Left ventricle myocardium superior (tissue), 1 donor: ENCODE results near the gene GYS1. TPM values are rescaled to one million over a fixed set of nuclear protein-coding genes. Genes with fewer than 3 reads are reported as not detected.

Source experiments
- ATAC-seq: fragments of 200-7000 bp; cut with Tn5 transposase; one replicate; pipeline ENCODE4 v1.9.1; 2020; ENCODE audit warnings: mild to moderate bottlenecking, moderate library complexity
- DNase-seq: peaks from one replicate; pipeline ENCODE4 v3.0.0-alpha.2; 2020
- intact Hi-C: fragments of 100-400 bp; cut with micrococcal nuclease; formaldehyde crosslinking; loops from one replicate; pipeline ENCODE4 v1.11.0; 2022
- total RNA-seq: library from RNA; stranded (reverse); fragmentation: NEBNext Ultra II Directional; extraction: Animal tissue kit (Norgen Biotek cat#: 25700); gene quantifications from one replicate; pipeline ENCODE4 v1.2.1, GENCODE V29; 2021
- donor health status: DM: no; HTN: yes; CAD: no; lungs with severe emphysema.

Gene GYS1
- total RNA-seq, 1 donor from 2014 or later = 103 TPM

GRCh38 chr19:48992581-48993174, 431 bp downstream of the GYS1 start:
- intact Hi-C loops = no loop called here
- ATAC-seq = peak; percentile 2
- DNase-seq = no peak

DNA sequence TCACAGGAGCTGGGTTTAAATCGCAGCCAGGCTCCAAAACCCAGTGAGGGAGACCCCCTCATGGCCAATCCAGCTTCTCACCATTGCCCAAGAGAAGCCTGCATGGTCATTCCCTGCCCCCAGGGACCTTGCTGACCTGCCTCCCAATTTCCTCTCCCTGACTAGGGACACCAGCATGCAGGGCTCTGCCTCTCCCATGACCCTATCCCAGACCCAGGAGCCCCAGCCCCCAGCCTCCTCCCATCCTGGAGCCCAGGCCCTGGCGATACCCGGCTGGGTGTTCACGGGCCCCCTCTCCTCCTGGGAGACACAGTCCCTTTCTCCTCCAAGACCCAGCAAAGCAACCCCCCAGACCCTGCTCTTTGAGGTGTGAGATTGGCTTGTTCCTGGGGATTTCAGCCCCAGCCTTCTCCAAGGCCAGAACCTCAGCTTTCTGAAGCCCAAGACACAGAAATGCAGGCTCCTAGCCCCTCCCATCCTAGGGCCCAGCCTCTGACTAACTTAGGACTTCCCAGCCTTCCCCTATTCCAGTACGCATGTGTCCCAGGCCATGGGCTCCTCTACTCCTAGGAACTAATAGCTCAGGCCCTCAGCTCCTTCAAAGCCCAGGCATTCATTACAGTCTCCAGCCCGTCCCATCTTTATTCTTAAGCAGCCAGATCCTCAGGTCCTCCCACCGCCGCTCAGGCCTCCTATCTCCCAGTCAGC, 1.1 kb downstream of the GYS1 start:
- intact Hi-C loops = no loop called here
- peak; percentile 61 for DNase-seq
- peak; percentile 60 for ATAC-seq

GRCh38 chr19:48991011-48991609, 2.0 kb downstream of the GYS1 start:
- ATAC-seq (no peak), DNase-seq (no peak)
- intact Hi-C loops = no loop called here

- DNase-seq (no peak), ATAC-seq (no peak)
- intact Hi-C loops = no loop called here
Observed at GRCh38 chr19:48990400-48990799, 2.7 kb downstream of the GYS1 start.

DNA sequence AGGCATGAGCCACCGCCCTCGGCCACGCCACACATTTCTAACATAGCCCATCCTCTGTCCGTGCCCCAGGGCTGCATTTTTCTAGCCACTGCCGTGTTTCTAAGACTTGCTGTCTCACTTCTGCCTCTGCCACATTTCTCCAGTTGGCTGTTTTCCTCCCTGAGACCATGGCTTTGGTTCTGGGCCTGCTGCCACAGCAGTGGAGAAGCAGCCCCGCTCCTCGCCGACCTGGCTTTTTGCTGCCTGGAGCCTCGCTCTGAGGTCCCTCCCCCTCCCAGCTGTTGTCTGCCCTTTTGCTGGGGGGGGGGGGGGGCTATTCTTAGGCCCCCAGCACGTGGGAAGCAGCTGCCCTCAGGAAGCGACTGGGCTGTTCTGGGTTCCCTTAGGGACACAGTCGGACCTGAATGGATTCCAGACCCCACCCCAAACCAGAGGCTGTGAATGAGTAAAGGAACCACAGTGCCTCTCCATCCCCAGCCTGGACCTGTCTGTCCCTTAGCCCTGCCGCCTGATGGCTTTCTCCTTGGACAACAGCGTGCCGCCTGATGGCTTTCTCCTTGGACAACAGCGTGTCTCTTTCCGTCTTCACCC, 3.3 kb downstream of the GYS1 start:
- intact Hi-C loops = no loop called here
- DNase-seq (peak; percentile 63), ATAC-seq (peak; percentile 7)

- ATAC-seq = no peak
- no peak for DNase-seq
- intact Hi-C loops = no loop called here
Observed at GRCh38 chr19:48988860-48989259, 4.2 kb downstream of the GYS1 start.

- intact Hi-C loops = no loop called here
- no peak for DNase-seq
- no peak for ATAC-seq
Observed at GRCh38 chr19:48988286-48988685, 4.8 kb downstream of the GYS1 start.

GRCh38 chr19:48987323-48987722, 5.8 kb downstream of the GYS1 start:
- intact Hi-C loops = no loop called here
- ATAC-seq (no peak), DNase-seq (no peak)

GRCh38 chr19:48986211-48986610, 6.9 kb downstream of the GYS1 start:
- no peak for ATAC-seq
- DNase-seq = no peak
- intact Hi-C loops = no loop called here

DNA sequence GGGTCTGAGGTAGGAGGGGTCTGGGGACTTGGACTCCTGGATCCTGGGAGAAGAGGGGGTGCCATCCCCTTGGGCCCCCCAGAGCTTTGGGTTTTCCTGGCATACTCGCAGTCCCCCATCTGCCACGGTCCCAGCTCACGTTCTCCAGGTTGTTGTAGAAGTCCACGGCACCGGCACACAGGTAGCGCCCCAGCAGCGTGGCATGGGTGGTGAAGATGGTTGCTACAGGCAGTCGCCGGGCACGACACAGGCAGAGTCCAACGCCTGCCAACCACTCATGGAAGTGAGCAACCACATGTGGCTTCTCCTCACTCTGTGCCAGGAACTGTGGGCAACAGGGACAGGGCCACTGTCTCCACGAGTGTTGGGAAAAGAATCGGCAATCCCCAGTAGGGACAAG, 7.4 kb downstream of the GYS1 start:
- ATAC-seq = no peak
- intact Hi-C loops = no loop called here
- DNase-seq = no peak

- intact Hi-C loops = no loop called here
- ATAC-seq = no peak
- DNase-seq = no peak
Observed at GRCh38 chr19:48982280-48982679, 10.8 kb downstream of the GYS1 start.

GRCh38 chr19:48977061-48977460, 16.0 kb downstream of the GYS1 start:
- ATAC-seq (no peak), DNase-seq (no peak)
- intact Hi-C loops = no loop called here

- DNase-seq (no peak), ATAC-seq (no peak)
- intact Hi-C loops = no loop called here
Observed at GRCh38 chr19:48975947-48976847, 16.9 kb downstream of the GYS1 start.

GRCh38 chr19:48970923-48971395, 22.1 kb downstream of the GYS1 start:
- intact Hi-C loops = no loop called here
- ATAC-seq (peak; percentile 58), DNase-seq (peak; percentile 92)

GRCh38 chr19:48970139-48970766, 22.9 kb downstream of the GYS1 start:
- no peak for DNase-seq
- ATAC-seq = no peak
- intact Hi-C loops = no loop called here

- DNase-seq = no peak
- intact Hi-C loops = no loop called here
- no peak for ATAC-seq
Observed at GRCh38 chr19:48969276-48970138, 23.6 kb downstream of the GYS1 start.

- DNase-seq (no peak), ATAC-seq (no peak)
- intact Hi-C loops = no loop called here
Observed at GRCh38 chr19:48968813-48969218, 24.3 kb downstream of the GYS1 start.

GRCh38 chr19:48968179-48968661, 24.9 kb downstream of the GYS1 start:
- no peak for DNase-seq
- no peak for ATAC-seq
- intact Hi-C loops = no loop called here
